Measurements from ENCODE around the gene RBPMS2.

- TF ChIP-seq CTCF (IDR thresholded peaks at IDR 0.05) (no peak), POLR2A (IDR thresholded peaks at IDR 0.05) (no peak)
These were observed 11.9 kb downstream of the RBPMS2 start for GRCh38 chr15:64763462-64763861.

All from Peyer's patch (tissue), 4 donors.